ENCODE results near the gene SPATA1. TPM values are rescaled to one million over a fixed set of nuclear protein-coding genes. Genes with fewer than 3 reads are reported as not detected.

SPATA1 gene
- total and polyA plus RNA-seq, 2 donors (not counting 1 experiment from before 2014, with no cell fraction given) = 0.73 to 8.6 TPM

DNA sequence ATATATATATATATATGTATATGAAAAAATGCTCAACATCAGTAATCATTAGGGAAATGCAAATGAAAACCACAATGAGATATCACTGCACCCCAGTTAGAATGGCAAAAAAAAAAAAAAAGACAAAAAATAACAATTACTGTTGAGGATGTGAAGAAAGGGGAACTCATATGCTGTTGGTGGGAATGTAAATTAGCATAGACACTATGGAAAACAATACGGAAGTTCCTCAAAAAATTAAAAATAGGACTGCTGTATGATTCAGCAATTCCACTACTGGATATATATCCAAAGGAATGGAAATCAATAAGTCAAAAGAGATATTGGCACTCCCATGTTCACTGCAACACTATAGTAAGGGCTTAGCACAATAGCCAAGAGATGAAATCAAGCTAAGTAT lies 109.6 kb downstream of the SPATA1 start:
- Mint-ChIP-seq H3K4me1 (peaks cover 5% of the 10 kb centered on the region), H3K27me3 (peaks cover 6% of the 10 kb centered on the region), H3K4me3 (no peak overlapping the region), H3K27ac (no peak overlapping the region), H3K9me3 (ENCODE audit: insufficient read depth) (peaks cover 2% of the 10 kb centered on the region)
- peaks cover 0 to 4% of the 10 kb centered on the region in 2 donors for H3K4me1 ChIP-seq (ENCODE audit: control insufficient read depth in 2 of 2, insufficient read depth in 2 of 2, low read length in 2 of 2)
- H3K9me3 ChIP-seq (ENCODE audit: control extremely low read depth in 1 of 3, control insufficient read depth in 2 of 3, insufficient read depth in 1 of 3, low read length in 2 of 3) = peaks cover 0 to 4% (median 1%) of the 10 kb centered on the region in 3 donors
- peaks cover 0 to 5% (median 0%) of the 10 kb centered on the region in 4 experiments for H3K27me3 ChIP-seq (replicated peaks in 1 of 4; ENCODE audit: control extremely low read depth in 1 of 4, control insufficient read depth in 3 of 4, insufficient read depth in 4 of 4, low read length in 3 of 4)
- no peak overlapping the region for H2AFZ ChIP-seq (ENCODE audit: insufficient read depth, low read depth, low read length, poor library complexity, severe bottlenecking)
- no peak overlapping the region for H3K4me3 ChIP-seq (ENCODE audit: control extremely low read depth in 1 of 5, extremely low read depth in 1 of 5, insufficient read depth in 1 of 5, low read depth in 2 of 5, low read length in 4 of 5)
- POLR2A ChIA-PET = no interaction called here
- TF ChIP-seq, protein P1, sequence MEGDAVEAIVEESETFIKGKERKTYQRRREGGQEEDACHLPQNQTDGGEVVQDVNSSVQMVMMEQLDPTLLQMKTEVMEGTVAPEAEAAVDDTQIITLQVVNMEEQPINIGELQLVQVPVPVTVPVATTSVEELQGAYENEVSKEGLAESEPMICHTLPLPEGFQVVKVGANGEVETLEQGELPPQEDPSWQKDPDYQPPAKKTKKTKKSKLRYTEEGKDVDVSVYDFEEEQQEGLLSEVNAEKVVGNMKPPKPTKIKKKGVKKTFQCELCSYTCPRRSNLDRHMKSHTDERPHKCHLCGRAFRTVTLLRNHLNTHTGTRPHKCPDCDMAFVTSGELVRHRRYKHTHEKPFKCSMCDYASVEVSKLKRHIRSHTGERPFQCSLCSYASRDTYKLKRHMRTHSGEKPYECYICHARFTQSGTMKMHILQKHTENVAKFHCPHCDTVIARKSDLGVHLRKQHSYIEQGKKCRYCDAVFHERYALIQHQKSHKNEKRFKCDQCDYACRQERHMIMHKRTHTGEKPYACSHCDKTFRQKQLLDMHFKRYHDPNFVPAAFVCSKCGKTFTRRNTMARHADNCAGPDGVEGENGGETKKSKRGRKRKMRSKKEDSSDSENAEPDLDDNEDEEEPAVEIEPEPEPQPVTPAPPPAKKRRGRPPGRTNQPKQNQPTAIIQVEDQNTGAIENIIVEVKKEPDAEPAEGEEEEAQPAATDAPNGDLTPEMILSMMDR (IDR thresholded peaks at IDR 0.05) = no peak
- no peak for TF ChIP-seq EZH2 (IDR thresholded peaks at IDR 0.05; ENCODE audit: borderline replicate concordance, insufficient read depth, low read depth, low read length, poor library complexity, severe bottlenecking)
- DNase-seq (no peak), ATAC-seq (ENCODE audit: low read depth) (no peak)
- CTCF ChIA-PET = no interaction called here
- H3K79me2 ChIP-seq (ENCODE audit: control insufficient read depth, insufficient read depth, low read length) = no peaks in the 10 kb centered on the region
- no peak overlapping the region for H3K9ac ChIP-seq (ENCODE audit: low read length)
- no peak overlapping the region for H3K4me2 ChIP-seq (replicated peaks; ENCODE audit: low read depth, low read length, poor library complexity, severe bottlenecking)
- intact Hi-C loops (cut with micrococcal nuclease) = no loop called here
- H4K20me1 ChIP-seq (ENCODE audit: control insufficient read depth, insufficient read depth, low read length, poor library complexity, severe bottlenecking) = no peaks in the 10 kb centered on the region
- WGBS (ENCODE audit: insufficient coverage) = no CpG with 5 or more reads among the region's 1 CpG
- H3K36me3 ChIP-seq (replicated peaks in 1 of 2; ENCODE audit: control extremely low read depth in 1 of 2, control insufficient read depth in 1 of 2, extremely low read depth in 1 of 2, insufficient read depth in 2 of 2, low read length in 1 of 2) = no peaks in the 10 kb centered on the region
- no peak overlapping the region for H3K27ac ChIP-seq (ENCODE audit: low read length in 2 of 2)

Other genes with a start within 250 kb of the SPATA1 start
- gene SAMD13, start 204.7 kb upstream of the SPATA1 start, total RNA-seq = 0.24 and 0.42 TPM in 2 replicates
- not detected in 2 replicates for gene SAMD13, start 204.7 kb upstream of the SPATA1 start, polyA plus RNA-seq
- not detected in 2 replicates for gene DNASE2B, start 107.9 kb upstream of the SPATA1 start, total RNA-seq
- gene DNASE2B, start 107.9 kb upstream of the SPATA1 start, polyA plus RNA-seq = not detected in 2 replicates
- 38.8 and 40.2 TPM in 2 replicates for gene RPF1, start 27.1 kb upstream of the SPATA1 start, total RNA-seq
- 15.5 and 26.9 TPM in 2 replicates for gene RPF1, start 27.1 kb upstream of the SPATA1 start, polyA plus RNA-seq
- 36.0 and 41.6 TPM in 2 replicates for gene GNG5, start 195 bp downstream of the SPATA1 start, total RNA-seq
- 35.4 and 39.0 TPM in 2 replicates for gene GNG5, start 195 bp downstream of the SPATA1 start, polyA plus RNA-seq
- gene CTBS, start 68.1 kb downstream of the SPATA1 start, total RNA-seq = 19.1 and 19.9 TPM in 2 replicates
- 12.0 and 13.6 TPM in 2 replicates for gene CTBS, start 68.1 kb downstream of the SPATA1 start, polyA plus RNA-seq
- 7.1 and 10.3 TPM in 2 replicates for gene SSX2IP, start 184.1 kb downstream of the SPATA1 start, total RNA-seq
- gene SSX2IP, start 184.1 kb downstream of the SPATA1 start, polyA plus RNA-seq = 0.95 and 2.4 TPM in 2 replicates

All from B cell (primary cell).